ENCODE results near the gene ZNF175. TPM values are rescaled to one million over a fixed set of nuclear protein-coding genes. Genes with fewer than 3 reads are reported as not detected.

Gene ZNF175
- total and polyA plus RNA-seq, 9 of the 15 experiments (the other 6 are each of a cell fraction or from before 2014, with no cell fraction given), result 3.7 to 37.9 (median 14.0) TPM

DNA sequence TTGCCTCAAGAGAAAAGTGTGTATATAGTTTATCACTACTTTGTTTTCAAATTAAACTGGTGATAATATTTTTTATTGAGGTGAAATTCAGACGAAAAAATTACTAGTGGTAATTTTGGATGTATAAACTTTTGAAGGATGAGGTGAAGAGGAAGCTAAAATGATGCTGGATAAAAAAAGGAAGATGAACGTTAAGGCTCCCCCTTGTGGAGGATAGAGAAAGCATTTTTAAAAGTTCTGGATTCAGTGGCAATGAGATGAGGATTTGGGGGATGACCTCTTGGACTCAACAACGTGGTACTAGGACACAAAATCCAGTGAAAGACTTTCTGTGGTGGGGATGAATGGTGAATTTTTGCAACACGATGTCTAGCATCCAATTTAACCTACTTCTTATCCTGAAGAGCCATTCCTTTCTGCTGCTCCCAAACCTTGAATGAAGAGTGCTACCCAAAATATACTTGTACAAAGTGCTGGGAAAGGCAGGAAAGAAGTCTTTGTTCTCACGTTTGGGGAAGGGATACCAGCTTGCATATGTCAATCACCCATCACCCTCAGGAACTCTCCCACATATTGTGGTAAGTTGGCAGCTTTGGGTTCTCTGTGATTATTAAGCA lies 66.4 kb downstream of the ZNF175 start (continued):
- TF ChIP-seq GTF3C2 (IDR thresholded peaks at IDR 0.05; ENCODE audit: borderline replicate concordance, extremely low read depth, insufficient read length), result no peak
- no peak for TF ChIP-seq ZFP91 (CRISPR knock-in tag; IDR thresholded peaks at IDR 0.05)
- TF ChIP-seq TEAD4 (IDR thresholded peaks at IDR 0.05; ENCODE audit: low read length), result no peak
- TF ChIP-seq TEAD4 (CRISPR knock-in tag; IDR thresholded peaks at IDR 0.05; ENCODE audit: borderline replicate concordance), result no peak
- no peak for TF ChIP-seq NCOR1 (IDR thresholded peaks at IDR 0.05)
- no peak for TF ChIP-seq MTA2 (IDR thresholded peaks at IDR 0.05; ENCODE audit: low read depth)
- TF ChIP-seq, protein P1, sequence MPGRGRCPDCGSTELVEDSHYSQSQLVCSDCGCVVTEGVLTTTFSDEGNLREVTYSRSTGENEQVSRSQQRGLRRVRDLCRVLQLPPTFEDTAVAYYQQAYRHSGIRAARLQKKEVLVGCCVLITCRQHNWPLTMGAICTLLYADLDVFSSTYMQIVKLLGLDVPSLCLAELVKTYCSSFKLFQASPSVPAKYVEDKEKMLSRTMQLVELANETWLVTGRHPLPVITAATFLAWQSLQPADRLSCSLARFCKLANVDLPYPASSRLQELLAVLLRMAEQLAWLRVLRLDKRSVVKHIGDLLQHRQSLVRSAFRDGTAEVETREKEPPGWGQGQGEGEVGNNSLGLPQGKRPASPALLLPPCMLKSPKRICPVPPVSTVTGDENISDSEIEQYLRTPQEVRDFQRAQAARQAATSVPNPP (IDR thresholded peaks at IDR 0.05; ENCODE audit: borderline replicate concordance, insufficient read depth, insufficient read length), result no peak
- 0 out of 4 replicates have a peak, but pooled peaks of 1 of the 2 experiments have one; percentile 11 for TF ChIP-seq TRIM24 (IDR thresholded peaks at IDR 0.05)
- TF ChIP-seq ZNF239 (CRISPR knock-in tag; IDR thresholded peaks at IDR 0.05), result no peak
- TF ChIP-seq RAD21 (CRISPR knock-in tag; conservative IDR thresholded peaks at IDR 0.05 in 1 of 2, IDR thresholded peaks at IDR 0.05 in 1 of 2), result peak; percentile 47 to 80
- TF ChIP-seq SMARCA5 (IDR thresholded peaks at IDR 0.05), result no peak
- no peak for TF ChIP-seq ZNF436 (CRISPR knock-in tag; IDR thresholded peaks at IDR 0.05)
- TF ChIP-seq JUN (IDR thresholded peaks at IDR 0.05; ENCODE audit: borderline replicate concordance, low read depth, low read length), result no peak
- TF ChIP-seq JUN (CRISPR knock-in tag; IDR thresholded peaks at IDR 0.05; ENCODE audit: borderline replicate concordance), result no peak
- TF ChIP-seq ZNF124 (CRISPR knock-in tag; IDR thresholded peaks at IDR 0.05), result no peak
- peak in 1 of 2 experiments; percentile 76; a peak in 1 of 3 replicates for TF ChIP-seq CBX3 (IDR thresholded peaks at IDR 0.05; ENCODE audit: borderline replicate concordance in 1 of 2, low read length in 2 of 2)
- no peak for TF ChIP-seq RBFOX2 (IDR thresholded peaks at IDR 0.05; ENCODE audit: low read depth, low read length)
- TF ChIP-seq, protein P2, sequence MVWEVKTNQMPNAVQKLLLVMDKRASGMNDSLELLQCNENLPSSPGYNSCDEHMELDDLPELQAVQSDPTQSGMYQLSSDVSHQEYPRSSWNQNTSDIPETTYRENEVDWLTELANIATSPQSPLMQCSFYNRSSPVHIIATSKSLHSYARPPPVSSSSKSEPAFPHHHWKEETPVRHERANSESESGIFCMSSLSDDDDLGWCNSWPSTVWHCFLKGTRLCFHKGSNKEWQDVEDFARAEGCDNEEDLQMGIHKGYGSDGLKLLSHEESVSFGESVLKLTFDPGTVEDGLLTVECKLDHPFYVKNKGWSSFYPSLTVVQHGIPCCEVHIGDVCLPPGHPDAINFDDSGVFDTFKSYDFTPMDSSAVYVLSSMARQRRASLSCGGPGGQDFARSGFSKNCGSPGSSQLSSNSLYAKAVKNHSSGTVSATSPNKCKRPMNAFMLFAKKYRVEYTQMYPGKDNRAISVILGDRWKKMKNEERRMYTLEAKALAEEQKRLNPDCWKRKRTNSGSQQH (CRISPR knock-in tag; IDR thresholded peaks at IDR 0.05), result no peak
- peak; percentile 53; the same call in 1 of the 2 replicates for TF ChIP-seq TRIM28 (IDR thresholded peaks at IDR 0.05)
- TF ChIP-seq ZBTB17 (CRISPR knock-in tag; IDR thresholded peaks at IDR 0.05), result no peak

All from K562 (cell line).